Lower leg skin (tissue), 4 donors: ENCODE results near the gene GRID2IP. TPM values are rescaled to one million over a fixed set of nuclear protein-coding genes. Genes with fewer than 3 reads are reported as not detected.

Source experiments
- DNase-seq, 2 donors: peaks; one replicate each; pipeline ENCODE4 v3.0.0-alpha.2; 2019; ENCODE audit warnings: low spot score in 2 of 2
- H3K4me3 ChIP-seq: fragments of 200-600 bp; sonication (generic); 2 replicates; pipeline ENCODE4 v1.5.1; 2017; ENCODE audit warnings: mild to moderate bottlenecking, low read depth; ENCODE audit not compliant: poor library complexity, severe bottlenecking
- CTCF ChIP-seq, 3 donors: fragments of 450-650 bp; IDR thresholded peaks; one replicate each; pipeline ENCODE4 v1.5.1; 2016; ENCODE audit warnings: antibody characterized with exemption in 3 of 3, mild to moderate bottlenecking in 3 of 3, moderate library complexity in 2 of 3
- POLR2A ChIP-seq, 2 donors: fragments of 450-650 bp; IDR thresholded peaks; one replicate each; pipeline ENCODE4 v1.6.1; 2016 to 2017; ENCODE audit warnings: antibody characterized with exemption in 2 of 2, mild to moderate bottlenecking in 1 of 2, moderate library complexity in 1 of 2
- WGBS, 2 donors: methylation state at CpG; one replicate each; pipeline ENCODE4 v1.1.5; 2018; 5-methylcytosine and 5-hydroxymethylcytosine counted together
- intact Hi-C: fragments of 100-400 bp; cut with DNase I; formaldehyde crosslinking; loops from one replicate; pipeline ENCODE4 v1.15.0; 2023; ENCODE audit warnings: low total_unique reads
- total RNA-seq, 4 donors: library from RNA; depleted of rRNA; stranded (reverse); fragments of >200 nt; gene quantifications; one replicate each; pipeline ENCODE4 v1.1.0, GENCODE V29; 2016

GRID2IP gene
- total RNA-seq, 4 donors from 2014 or later, result 0.49 to 2.2 (median 0.64) TPM

DNA sequence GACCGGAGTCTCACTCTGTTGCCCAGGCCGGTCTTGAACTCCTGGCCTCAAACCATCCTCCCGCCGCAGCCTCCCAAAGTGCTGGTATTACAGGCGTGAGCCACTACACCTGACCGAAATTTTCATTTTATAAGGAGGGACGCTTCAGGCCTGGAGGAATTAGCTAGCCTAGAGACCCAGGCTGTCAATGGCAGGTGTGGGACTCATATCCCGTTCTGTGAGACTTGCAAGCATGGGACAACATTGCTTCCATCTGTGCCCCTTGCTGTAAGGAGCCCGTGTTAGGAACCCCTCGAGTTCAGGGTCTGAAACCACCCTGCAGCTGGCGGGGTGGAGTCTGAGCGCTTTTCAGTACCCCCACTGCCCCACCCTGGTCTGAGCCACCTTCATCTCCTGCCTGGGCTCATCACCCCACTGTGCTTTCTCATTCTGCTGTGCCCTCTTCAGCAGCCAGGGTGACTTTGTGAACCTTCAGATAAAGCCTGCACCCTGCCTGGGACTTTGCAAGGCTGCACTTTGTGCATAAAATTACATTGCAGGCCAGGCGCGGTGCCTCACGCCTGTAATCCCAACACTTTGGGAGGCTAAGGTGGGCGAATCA lies 102.2 kb downstream of the GRID2IP start:
- no peak for DNase-seq
- TF ChIP-seq POLR2A (IDR thresholded peaks at IDR 0.05), result no peak
- no peak for TF ChIP-seq CTCF (IDR thresholded peaks at IDR 0.05)
- intact Hi-C loops, result no loop called here
- 85 to 90% methylated on average over 16 of the region's 16 CpGs for WGBS, 2 donors
- no peak overlapping the region for H3K4me3 ChIP-seq

DNA sequence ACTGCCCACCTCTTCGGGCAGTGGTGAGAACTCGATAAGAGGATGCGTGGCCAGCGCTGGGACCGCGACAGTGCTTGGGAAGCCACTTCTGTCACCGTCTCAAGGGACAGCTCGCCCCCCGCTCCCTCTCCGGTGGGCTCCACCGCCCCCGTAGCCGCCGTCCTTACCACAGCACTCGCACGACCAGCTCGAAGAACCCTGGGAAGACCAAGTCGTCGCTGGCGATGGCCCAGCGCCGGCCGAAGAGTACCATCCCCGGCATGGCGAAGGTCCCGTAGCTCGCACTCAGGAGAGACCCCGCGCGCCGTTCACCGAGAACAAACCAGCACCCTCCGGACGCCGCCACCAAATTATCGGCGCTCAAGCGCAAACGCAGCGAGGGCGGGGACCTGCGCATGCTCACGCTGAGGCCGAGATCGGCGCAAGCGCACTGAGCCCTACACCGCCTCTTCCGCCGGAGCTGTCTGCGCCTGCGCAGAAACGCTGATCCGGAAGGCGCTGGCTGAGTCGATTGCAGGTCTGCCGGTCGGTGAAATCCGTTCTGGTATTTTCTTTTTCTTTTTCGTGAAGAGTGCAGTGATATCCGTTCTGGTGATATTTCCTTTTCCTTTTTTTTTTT lies 103.6 kb downstream of the GRID2IP start, which contains the start of gene DAGLB:
DAGLB (minus strand) TSS at position 374 of the 619 bp plus-strand sequence; CDS start at position 262, 112 bp downstream.
- intact Hi-C loops, result no loop called here
- peak within 1 kb of the TSS; percentile 87 for H3K4me3 ChIP-seq
- TF ChIP-seq CTCF (IDR thresholded peaks at IDR 0.05) (no peak), POLR2A (IDR thresholded peaks at IDR 0.05) (peak in 1 of 2 donors; percentile 40)
- DNase-seq, result peak; percentile 88 to 99
- 0 to 1% methylated on average over 56 to 61 of the region's 61 CpGs for WGBS, 2 donors

Other genes with a start within 250 kb of the GRID2IP start
- 10 to 100 TPM; 18.7 to 38.6 (median 24.3) TPM for gene FAM220A, start 202.5 kb downstream of the GRID2IP start, total RNA-seq
- gene RAC1, start 176.9 kb downstream of the GRID2IP start, total RNA-seq, result 100 to 1,000 TPM; 154 to 428 (median 255) TPM
- gene DAGLB, start 103.5 kb downstream of the GRID2IP start, total RNA-seq, result 10 to 100 TPM; 26.1 to 35.9 (median 27.5) TPM
- 10 to 100 TPM; 44.8 to 64.3 (median 57.5) TPM for gene KDELR2, start 67.3 kb downstream of the GRID2IP start, total RNA-seq
- gene ZDHHC4, start 26.0 kb upstream of the GRID2IP start, total RNA-seq, result 10 to 100 TPM; 18.4 to 30.7 (median 23.3) TPM
- 10 to 100 TPM; 21.3 to 34.5 (median 29.7) TPM for gene INTS15, start 38.6 kb upstream of the GRID2IP start, total RNA-seq
- 1 to 10 TPM; 4.6 to 7.7 (median 5.9) TPM for gene ZNF853, start 64.1 kb upstream of the GRID2IP start, total RNA-seq
- gene ZNF316, start 85.9 kb upstream of the GRID2IP start, total RNA-seq, result 10 to 100 TPM; 30.6 to 63.6 (median 35.6) TPM
- gene ZNF12, start 155.5 kb upstream of the GRID2IP start, total RNA-seq, result 10 to 100 TPM; 19.7 to 40.8 (median 23.8) TPM
- 1 to 10 TPM in 1 of 4 donors, not detected in 3; 1.3 TPM for gene RSPH10B2, start 202.6 kb upstream of the GRID2IP start, total RNA-seq